Mucosa of descending colon (tissue), 3 donors: ENCODE measurements around the gene SYK. TPM values are rescaled to one million over a fixed set of nuclear protein-coding genes. Genes with fewer than 3 reads are reported as not detected.

Experiments
- ATAC-seq: fragments of 200-7000 bp; cut with Tn5 transposase; one replicate; pipeline ENCODE4 v1.9.1; 2020; ENCODE audit warnings: mild to moderate bottlenecking, moderate library complexity
- DNase-seq, 3 donors: peaks; one replicate each; pipeline ENCODE4 v3.0.0-alpha.2; 2020
- H3K36me3 ChIP-seq: fragments of 200-600 bp; one replicate; pipeline ENCODE4 v1.8.0; 2021; ENCODE audit warnings: low read depth, mild to moderate bottlenecking
- H3K4me1 ChIP-seq: fragments of 200-600 bp; one replicate; pipeline ENCODE4 v1.8.0; 2021; ENCODE audit warnings: low read depth, mild to moderate bottlenecking
- H3K4me3 ChIP-seq: fragments of 200-600 bp; one replicate; pipeline ENCODE4 v1.8.0; 2021; ENCODE audit warnings: mild to moderate bottlenecking
- H3K9me3 ChIP-seq: fragments of 200-600 bp; one replicate; pipeline ENCODE4 v1.8.0; 2021; ENCODE audit warnings: mild to moderate bottlenecking
- intact Hi-C, 2 donors: fragments of 100-400 bp; cut with DNase I in 1 of 2; cut with micrococcal nuclease in 1 of 2; formaldehyde crosslinking; loops; one replicate each; pipeline versions ENCODE4 v1.11.0 to v1.11.1; 2022; cut with DNase I, micrococcal nuclease
- total RNA-seq, 3 donors: library from RNA; stranded (reverse); fragmentation: NEBNext Ultra II Directional in 2 of 3; extraction: Animal tissue kit (Norgen Biotek cat#: 25700) in 2 of 3; gene quantifications; one replicate each; pipeline versions ENCODE4 v1.2.1 to v1.2.4, GENCODE V29; 2021 to 2023
- TF ChIP-seq, protein P1 (sequence below): fragments of 200-600 bp; IDR thresholded peaks from one replicate; pipeline ENCODE4 v1.8.0; 2022; ENCODE audit warnings: antibody characterized with exemption, mild to moderate bottlenecking
- donor health status: DM: no; HTN: no; CAD: no; lungs with moderate emphysema.
- donor health status: DM: no; HTN: no; CAD: no.
- donor health status: DM: no; HTN: yes; CAD: no.

The SYK gene
- total RNA-seq, 3 donors from 2014 or later: 29.0 to 59.5 (median 43.4) TPM

GRCh38 chr9:90903766-90904424, 102.3 kb downstream of the SYK start:
- TF ChIP-seq, protein P1, sequence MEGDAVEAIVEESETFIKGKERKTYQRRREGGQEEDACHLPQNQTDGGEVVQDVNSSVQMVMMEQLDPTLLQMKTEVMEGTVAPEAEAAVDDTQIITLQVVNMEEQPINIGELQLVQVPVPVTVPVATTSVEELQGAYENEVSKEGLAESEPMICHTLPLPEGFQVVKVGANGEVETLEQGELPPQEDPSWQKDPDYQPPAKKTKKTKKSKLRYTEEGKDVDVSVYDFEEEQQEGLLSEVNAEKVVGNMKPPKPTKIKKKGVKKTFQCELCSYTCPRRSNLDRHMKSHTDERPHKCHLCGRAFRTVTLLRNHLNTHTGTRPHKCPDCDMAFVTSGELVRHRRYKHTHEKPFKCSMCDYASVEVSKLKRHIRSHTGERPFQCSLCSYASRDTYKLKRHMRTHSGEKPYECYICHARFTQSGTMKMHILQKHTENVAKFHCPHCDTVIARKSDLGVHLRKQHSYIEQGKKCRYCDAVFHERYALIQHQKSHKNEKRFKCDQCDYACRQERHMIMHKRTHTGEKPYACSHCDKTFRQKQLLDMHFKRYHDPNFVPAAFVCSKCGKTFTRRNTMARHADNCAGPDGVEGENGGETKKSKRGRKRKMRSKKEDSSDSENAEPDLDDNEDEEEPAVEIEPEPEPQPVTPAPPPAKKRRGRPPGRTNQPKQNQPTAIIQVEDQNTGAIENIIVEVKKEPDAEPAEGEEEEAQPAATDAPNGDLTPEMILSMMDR: no peak
- intact Hi-C loops: no loop called here
- ATAC-seq (no peak), DNase-seq (no peak)
- H3K4me3 ChIP-seq: no peak overlapping the region
- no peaks in the 10 kb centered on the region for H3K4me1 ChIP-seq
- no peaks in the 10 kb centered on the region for H3K36me3 ChIP-seq
- H3K9me3 ChIP-seq: no peaks in the 10 kb centered on the region

GRCh38 chr9:90904706-90905478, 103.3 kb downstream of the SYK start:
- no peak overlapping the region for H3K4me3 ChIP-seq
- H3K36me3 ChIP-seq: no peaks in the 10 kb centered on the region
- no peaks in the 10 kb centered on the region for H3K9me3 ChIP-seq
- H3K4me1 ChIP-seq: no peaks in the 10 kb centered on the region
- TF ChIP-seq, protein P1: no peak
- intact Hi-C loops: no loop called here
- no peak for DNase-seq
- no peak for ATAC-seq

GRCh38 chr9:90905822-90906221, 104.2 kb downstream of the SYK start:
- TF ChIP-seq, protein P1: no peak
- Histone ChIP-seq H3K4me3 (no peak overlapping the region), H3K36me3 (no peaks in the 10 kb centered on the region), H3K4me1 (no peaks in the 10 kb centered on the region), H3K9me3 (no peaks in the 10 kb centered on the region)
- intact Hi-C loops: no loop called here
- DNase-seq (no peak), ATAC-seq (no peak)

DNA sequence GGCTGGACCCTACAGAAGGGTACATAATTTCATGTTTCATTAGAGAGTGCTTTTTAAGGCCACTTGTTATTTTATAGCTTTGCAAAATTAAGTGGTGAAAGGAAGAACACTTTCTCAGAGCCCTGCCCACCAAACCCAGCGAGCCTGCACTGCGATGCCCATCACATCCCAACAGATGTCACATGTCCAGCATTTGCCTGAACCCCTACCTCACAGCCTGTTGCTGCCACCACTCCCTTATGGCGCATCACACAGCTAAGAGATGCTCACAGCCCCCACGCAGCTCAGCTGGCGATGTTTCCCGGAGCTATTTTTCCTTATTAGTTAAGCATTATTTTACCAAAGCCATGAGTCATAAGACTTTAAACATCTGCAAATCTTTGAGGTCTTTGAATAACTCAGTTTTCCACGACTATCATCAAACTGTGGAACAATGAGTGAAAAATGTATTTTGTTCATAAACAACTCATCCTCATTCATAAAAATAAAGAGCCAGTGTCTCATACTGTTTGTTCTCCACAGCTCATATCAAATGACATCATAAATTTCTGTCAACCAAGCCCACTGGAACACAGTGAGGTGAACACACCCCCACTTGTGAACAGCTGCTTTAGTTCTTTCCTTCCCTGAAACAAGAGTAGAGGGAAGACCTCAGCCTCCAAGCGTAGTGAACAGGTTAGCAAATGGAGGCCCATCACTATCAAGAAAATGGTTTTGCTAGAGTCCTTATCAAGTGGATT, 104.9 kb downstream of the SYK start:
- no peaks in the 10 kb centered on the region for H3K4me1 ChIP-seq
- TF ChIP-seq, protein P1: no peak
- no peak overlapping the region for H3K4me3 ChIP-seq
- intact Hi-C loops: no loop called here
- DNase-seq (no peak), ATAC-seq (no peak)
- no peaks in the 10 kb centered on the region for H3K36me3 ChIP-seq
- H3K9me3 ChIP-seq: no peaks in the 10 kb centered on the region

GRCh38 chr9:90907056-90907445, 105.4 kb downstream of the SYK start:
- TF ChIP-seq, protein P1: no peak

More at GRCh38 chr9:90907056-90907445, 105.4 kb downstream of the SYK start:
- no peaks in the 10 kb centered on the region for H3K4me1 ChIP-seq
- H3K36me3 ChIP-seq: no peaks in the 10 kb centered on the region
- intact Hi-C loops: no loop called here
- H3K9me3 ChIP-seq: no peaks in the 10 kb centered on the region
- ATAC-seq: no peak
- DNase-seq: no peak
- H3K4me3 ChIP-seq: no peak overlapping the region
